GM12892 (cell line): Measurements from ENCODE around the gene CAPN5.

Experiments used
- POLR2A ChIP-seq: IDR thresholded peaks from 2 replicates; pipeline ENCODE4 v1.6.1; 2011; ENCODE audit warnings: low read depth, low read length, control low read depth
- POLR2AphosphoS5 ChIP-seq: IDR thresholded peaks from 2 replicates; pipeline ENCODE4 v1.6.1; 2011; ENCODE audit warnings: low read depth, low read length, control low read depth
- TAF1 ChIP-seq: IDR thresholded peaks from 2 replicates; pipeline ENCODE4 v1.6.1; 2011; ENCODE audit warnings: low read depth, mild to moderate bottlenecking, control low read depth, low read length, borderline replicate concordance

- TF ChIP-seq POLR2A (no peak), TAF1 (no peak), POLR2AphosphoS5 (no peak)
Measured at GRCh38 chr11:77141034-77141433, 74.3 kb downstream of the CAPN5 start.
